ENCODE data around the gene GGPS1. TPM values are rescaled to one million over a fixed set of nuclear protein-coding genes. Genes with fewer than 3 reads are reported as not detected.
"Not testable (repeated sequence)": the region's sequence is repeated elsewhere in the genome, so short reads cannot be mapped to it uniquely, and the experiment has no call there.

Gene GGPS1
- total RNA-seq, 1 experiment from 2014 or later, result 37.7 TPM

GRCh38 chr1:235304549-235305451, 23.6 kb upstream of the GGPS1 start:
- no peak for DNase-seq (ENCODE audit: low read depth)

- DNase-seq (ENCODE audit: low read depth), result no peak
Observed at GRCh38 chr1:235307158-235308124, 20.9 kb upstream of the GGPS1 start.

- DNase-seq (ENCODE audit: low read depth), result not testable (repeated sequence)
Observed at GRCh38 chr1:235309206-235309605, 19.2 kb upstream of the GGPS1 start.

- no peak for DNase-seq (ENCODE audit: low read depth)
Observed at GRCh38 chr1:235313262-235313661, 15.1 kb upstream of the GGPS1 start.

- DNase-seq (ENCODE audit: low read depth), result no peak
Observed at GRCh38 chr1:235313931-235314678, 14.3 kb upstream of the GGPS1 start.

- DNase-seq (ENCODE audit: low read depth), result no peak
Observed at GRCh38 chr1:235315173-235315572, 13.2 kb upstream of the GGPS1 start.

- DNase-seq (ENCODE audit: low read depth), result no peak
Observed at GRCh38 chr1:235315735-235316134, 12.6 kb upstream of the GGPS1 start.

- DNase-seq (ENCODE audit: low read depth), result no peak
Observed at GRCh38 chr1:235317168-235317567, 11.2 kb upstream of the GGPS1 start.

- no peak for DNase-seq (ENCODE audit: low read depth)
Observed at GRCh38 chr1:235319255-235319654, 9.1 kb upstream of the GGPS1 start.

GRCh38 chr1:235320521-235321179, 7.7 kb upstream of the GGPS1 start:
- DNase-seq (ENCODE audit: low read depth), result no peak

GRCh38 chr1:235324296-235324695, 4.1 kb upstream of the GGPS1 start:
- DNase-seq (ENCODE audit: low read depth), result no peak

- no peak for DNase-seq (ENCODE audit: low read depth)
Observed at GRCh38 chr1:235325139-235325538, 3.2 kb upstream of the GGPS1 start.

- DNase-seq (ENCODE audit: low read depth), result no peak
Observed at GRCh38 chr1:235325854-235326253, 2.5 kb upstream of the GGPS1 start.

GRCh38 chr1:235326719-235327558, 1.4 kb upstream of the GGPS1 start:
- DNase-seq (ENCODE audit: low read depth), result peak; percentile 26

- DNase-seq (ENCODE audit: low read depth), result no peak
Observed at GRCh38 chr1:235327559-235328270, 655 bp upstream of the GGPS1 start, which contains the start of gene ARID4B. Gene ARID4B, minus strand, starts transcription at chr1:235328179. Its CDS starts 1,260 bp downstream, at chr1:235326919.

- DNase-seq (ENCODE audit: low read depth), result peak; percentile 36
Observed at GRCh38 chr1:235329139-235329902, 951 bp downstream of the GGPS1 start.

GRCh38 chr1:235330918-235331285, 2.5 kb downstream of the GGPS1 start:
- no peak for DNase-seq (ENCODE audit: low read depth)

- no peak for DNase-seq (ENCODE audit: low read depth)
Observed at GRCh38 chr1:235331401-235331800, 3.0 kb downstream of the GGPS1 start.

- DNase-seq (ENCODE audit: low read depth), result peak; percentile 13
Observed at GRCh38 chr1:235336903-235337302, 8.5 kb downstream of the GGPS1 start.
